Activated CD8-positive, alpha-beta memory T cell treated with anti-CD3 and anti-CD28 coated beads, Interleukin-2, amount 10 ng/mL, durations not matched to agents 7 days and 5 days (primary cell): ENCODE measurements around the gene MCM5. TPM values are rescaled to one million over a fixed set of nuclear protein-coding genes. Genes with fewer than 3 reads are reported as not detected.

Experiments used
- ATAC-seq: fragments of 150-1000 bp; cut with Tn5 transposase; one replicate; pipeline ENCODE4 v1.10.0; 2021; ENCODE audit warnings: moderate library complexity
- CTCF ChIA-PET: fragments of 350-600 bp; sonication (Branson Sonifier 250); formaldehyde crosslinking; loops from one replicate; lab custom pipeline; 2021; ENCODE audit warnings: antibody characterized with exemption; lab: Charles Lee
- DNase-seq: peaks from one replicate; pipeline ENCODE4 v3.0.0-alpha.2; 2020
- H3K27ac Mint-ChIP-seq: one replicate; pipeline ENCODE4 v1.8.0; 2021; ENCODE audit warnings: mild to moderate bottlenecking, mixed read lengths
- H3K27me3 Mint-ChIP-seq: one replicate; pipeline ENCODE4 v1.8.0; 2021; ENCODE audit warnings: mixed read lengths
- H3K36me3 Mint-ChIP-seq: one replicate; pipeline ENCODE4 v1.8.0; 2021; ENCODE audit warnings: mild to moderate bottlenecking, mixed read lengths
- H3K4me1 Mint-ChIP-seq: one replicate; pipeline ENCODE4 v1.8.0; 2021; ENCODE audit warnings: mixed read lengths
- H3K4me3 Mint-ChIP-seq: one replicate; pipeline ENCODE4 v1.8.0; 2021; ENCODE audit warnings: mild to moderate bottlenecking, moderate library complexity, mixed read lengths
- H3K9me3 Mint-ChIP-seq: one replicate; pipeline ENCODE4 v1.8.0; 2022; ENCODE audit warnings: low read depth, mixed read lengths
- total RNA-seq, 2 experiments: library from RNA; stranded (reverse); gene quantifications; one replicate each; pipeline ENCODE4 v1.2.3, GENCODE V29; 2021

The MCM5 gene
- total RNA-seq, 2 experiments from 2014 or later = 271 to 329 TPM

DNA sequence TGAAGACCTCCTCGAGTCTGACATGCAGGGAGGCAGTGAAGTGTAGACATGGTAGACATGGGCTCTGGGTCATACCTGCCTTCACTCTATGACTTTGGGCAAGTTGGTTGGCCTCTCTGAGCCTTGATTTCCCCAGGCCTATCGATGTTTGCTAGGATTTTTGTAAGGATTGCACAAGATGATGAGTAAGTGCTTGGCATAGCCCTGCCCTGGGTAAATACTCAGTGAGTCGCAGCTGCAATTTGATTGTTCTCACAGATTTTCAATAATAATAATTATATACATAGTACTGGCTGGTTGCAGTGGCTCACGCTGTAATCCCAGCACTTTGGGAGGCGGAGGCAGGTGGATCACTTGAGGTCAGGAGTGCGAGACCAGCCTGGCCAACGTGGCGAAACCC, 18.1 kb downstream of the MCM5 start:
- CTCF ChIA-PET = no interaction called here
- no peak for ATAC-seq
- Mint-ChIP-seq H3K4me1 (peaks cover 8% of the 10 kb centered on the region), H3K36me3 (peaks cover 56% of the 10 kb centered on the region), H3K27me3 (no peaks in the 10 kb centered on the region), H3K9me3 (no peaks in the 10 kb centered on the region), H3K27ac (no peak overlapping the region), H3K4me3 (no peak overlapping the region)
- no peak for DNase-seq

DNA sequence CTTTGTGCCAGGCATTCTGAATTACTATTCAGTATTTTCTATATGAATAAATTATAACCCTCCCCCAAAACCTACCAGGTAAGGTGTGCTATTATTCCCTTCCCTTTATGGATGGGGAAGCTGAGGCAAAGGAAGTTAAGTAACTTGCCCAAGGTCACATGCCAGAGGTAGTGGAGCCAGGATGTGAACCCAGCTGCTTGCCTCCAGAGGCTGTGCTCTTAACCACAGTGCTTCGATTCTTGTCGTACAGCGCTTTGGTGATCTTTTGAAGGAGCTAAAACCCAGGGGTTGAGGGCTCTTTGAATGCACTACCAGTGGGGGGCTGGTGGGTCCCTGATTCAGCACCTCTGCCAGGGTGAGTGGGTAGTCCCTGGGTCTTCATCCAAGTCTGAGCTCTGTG, 18.8 kb downstream of the MCM5 start:
- CTCF ChIA-PET = interaction anchor here (1.1 kb wide), 1 partner anchor 164 kb away, joined by 3 read pairs; no protein-coding TSS in a partner anchor
- H3K4me3 Mint-ChIP-seq = no peak overlapping the region
- DNase-seq (no peak), ATAC-seq (peak; percentile 12)
- H3K36me3 Mint-ChIP-seq = peaks cover 53% of the 10 kb centered on the region
- H3K27ac Mint-ChIP-seq = peak overlapping the region; percentile 43
- no peaks in the 10 kb centered on the region for H3K9me3 Mint-ChIP-seq
- peaks cover 8% of the 10 kb centered on the region for H3K4me1 Mint-ChIP-seq
- H3K27me3 Mint-ChIP-seq = no peaks in the 10 kb centered on the region

DNA sequence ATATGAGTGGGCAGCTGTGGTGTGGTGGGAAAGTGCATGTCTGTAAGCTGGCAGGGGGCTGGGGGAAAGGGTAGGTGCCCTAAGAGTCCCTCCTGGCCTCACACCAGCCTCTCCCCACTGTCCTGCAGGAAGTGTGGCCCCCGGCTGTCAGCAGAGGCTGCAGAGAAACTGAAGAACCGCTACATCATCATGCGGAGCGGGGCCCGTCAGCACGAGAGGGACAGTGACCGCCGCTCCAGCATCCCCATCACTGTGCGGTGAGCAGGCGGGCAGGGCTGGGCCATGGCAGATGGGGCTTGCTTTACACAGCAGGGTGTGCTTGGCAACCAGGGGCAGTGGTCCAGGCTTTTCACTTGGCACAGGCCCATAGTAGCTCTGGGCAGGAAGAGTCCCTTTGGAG, 19.8 kb downstream of the MCM5 start:
- no peak overlapping the region for H3K4me3 Mint-ChIP-seq
- CTCF ChIA-PET = interaction anchor here (0.6 kb wide), 1 partner anchor 516 kb away, joined by 3 read pairs; no protein-coding TSS in a partner anchor
- no peaks in the 10 kb centered on the region for H3K9me3 Mint-ChIP-seq
- ATAC-seq = no peak
- H3K36me3 Mint-ChIP-seq = peaks cover 59% of the 10 kb centered on the region
- H3K4me1 Mint-ChIP-seq = peaks cover 9% of the 10 kb centered on the region
- H3K27me3 Mint-ChIP-seq = no peaks in the 10 kb centered on the region
- no peak for DNase-seq
- no peak overlapping the region for H3K27ac Mint-ChIP-seq

DNA sequence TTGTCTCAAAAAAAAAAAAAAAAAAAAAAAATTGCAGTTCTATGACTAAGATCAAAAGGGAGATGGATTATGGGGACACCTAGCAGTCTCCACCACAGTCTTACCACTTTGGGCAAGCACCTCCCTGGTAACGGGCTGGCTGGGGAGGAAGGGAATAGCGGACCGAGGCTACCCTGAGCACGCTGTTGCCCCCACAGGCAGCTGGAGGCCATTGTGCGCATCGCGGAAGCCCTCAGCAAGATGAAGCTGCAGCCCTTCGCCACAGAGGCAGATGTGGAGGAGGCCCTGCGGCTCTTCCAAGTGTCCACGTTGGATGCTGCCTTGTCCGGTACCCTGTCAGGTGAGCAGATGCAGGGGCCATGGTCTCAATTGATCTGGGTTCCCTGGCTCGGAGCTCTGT, 21.2 kb downstream of the MCM5 start:
- H3K9me3 Mint-ChIP-seq = no peaks in the 10 kb centered on the region
- no peak overlapping the region for H3K27ac Mint-ChIP-seq
- ATAC-seq (no peak), DNase-seq (no peak)
- no peaks in the 10 kb centered on the region for H3K27me3 Mint-ChIP-seq
- peaks cover 62% of the 10 kb centered on the region for H3K36me3 Mint-ChIP-seq
- H3K4me1 Mint-ChIP-seq = peaks cover 10% of the 10 kb centered on the region
- CTCF ChIA-PET = interaction anchor here (1.7 kb wide), 1 partner anchor 10 kb away, joined by 6 read pairs; no protein-coding TSS in a partner anchor
- no peak overlapping the region for H3K4me3 Mint-ChIP-seq

DNA sequence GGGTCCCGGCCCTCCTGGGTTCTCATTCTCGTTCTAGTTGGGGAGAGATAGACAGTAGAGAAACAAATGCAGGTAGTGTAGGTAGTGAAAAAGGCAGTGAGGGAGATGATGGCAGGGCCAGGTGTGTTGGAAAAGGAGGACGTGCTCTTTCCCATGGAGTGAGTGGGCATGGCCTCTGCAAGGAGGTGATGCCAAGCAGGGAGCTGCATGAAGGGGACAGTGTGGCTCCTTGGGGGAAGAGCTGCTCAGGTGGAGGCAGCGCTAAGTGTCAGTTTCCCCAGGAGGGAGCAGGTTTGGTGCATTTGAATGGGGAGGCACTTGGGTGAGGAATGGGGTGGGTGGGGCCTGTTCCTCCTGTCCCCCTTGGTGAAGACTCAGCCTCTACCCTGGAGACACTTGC, 22.2 kb downstream of the MCM5 start:
- H3K9me3 Mint-ChIP-seq = no peaks in the 10 kb centered on the region
- H3K27me3 Mint-ChIP-seq = no peaks in the 10 kb centered on the region
- no peak overlapping the region for H3K4me3 Mint-ChIP-seq
- no peak overlapping the region for H3K27ac Mint-ChIP-seq
- H3K36me3 Mint-ChIP-seq = peaks cover 59% of the 10 kb centered on the region
- DNase-seq (no peak), ATAC-seq (no peak)
- H3K4me1 Mint-ChIP-seq = peaks cover 10% of the 10 kb centered on the region
- CTCF ChIA-PET = interaction anchor here (1.7 kb wide), 1 partner anchor 9 kb away, joined by 6 read pairs; no protein-coding TSS in a partner anchor

DNA sequence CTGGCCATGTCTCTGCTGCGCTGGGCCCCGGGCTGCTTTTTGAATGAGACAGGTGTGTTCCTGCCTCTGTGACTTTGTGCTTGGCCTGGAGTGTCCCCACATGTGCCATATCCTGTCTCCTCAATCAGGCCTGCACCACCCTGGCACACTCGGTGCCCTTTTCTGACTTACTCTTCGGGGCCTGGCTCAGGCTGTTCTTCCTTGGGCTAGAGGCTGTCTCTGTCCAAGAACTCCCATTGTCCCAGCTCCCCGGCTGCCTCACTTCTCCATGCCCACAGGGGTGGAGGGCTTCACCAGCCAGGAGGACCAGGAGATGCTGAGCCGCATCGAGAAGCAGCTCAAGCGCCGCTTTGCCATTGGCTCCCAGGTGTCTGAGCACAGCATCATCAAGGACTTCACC, 23.0 kb downstream of the MCM5 start:
- H3K36me3 Mint-ChIP-seq = peaks cover 55% of the 10 kb centered on the region
- CTCF ChIA-PET = no interaction called here
- H3K9me3 Mint-ChIP-seq = no peaks in the 10 kb centered on the region
- no peak overlapping the region for H3K4me3 Mint-ChIP-seq
- ATAC-seq = no peak
- H3K27ac Mint-ChIP-seq = no peak overlapping the region
- H3K4me1 Mint-ChIP-seq = peaks cover 7% of the 10 kb centered on the region
- no peaks in the 10 kb centered on the region for H3K27me3 Mint-ChIP-seq
- DNase-seq = no peak

DNA sequence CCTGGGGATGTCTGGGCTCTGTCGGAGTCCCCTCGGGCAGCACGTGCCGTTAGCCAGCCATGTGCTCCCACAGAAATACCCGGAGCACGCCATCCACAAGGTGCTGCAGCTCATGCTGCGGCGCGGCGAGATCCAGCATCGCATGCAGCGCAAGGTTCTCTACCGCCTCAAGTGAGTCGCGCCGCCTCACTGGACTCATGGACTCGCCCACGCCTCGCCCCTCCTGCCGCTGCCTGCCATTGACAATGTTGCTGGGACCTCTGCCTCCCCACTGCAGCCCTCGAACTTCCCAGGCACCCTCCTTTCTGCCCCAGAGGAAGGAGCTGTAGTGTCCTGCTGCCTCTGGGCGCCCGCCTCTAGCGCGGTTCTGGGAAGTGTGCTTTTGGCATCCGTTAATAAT, 24.1 kb downstream of the MCM5 start:
- peaks cover 56% of the 10 kb centered on the region for H3K36me3 Mint-ChIP-seq
- peaks cover 6% of the 10 kb centered on the region for H3K4me1 Mint-ChIP-seq
- H3K27ac Mint-ChIP-seq = no peak overlapping the region
- H3K27me3 Mint-ChIP-seq = no peaks in the 10 kb centered on the region
- H3K4me3 Mint-ChIP-seq = no peak overlapping the region
- CTCF ChIA-PET = no interaction called here
- DNase-seq (no peak), ATAC-seq (no peak)
- no peaks in the 10 kb centered on the region for H3K9me3 Mint-ChIP-seq

DNA sequence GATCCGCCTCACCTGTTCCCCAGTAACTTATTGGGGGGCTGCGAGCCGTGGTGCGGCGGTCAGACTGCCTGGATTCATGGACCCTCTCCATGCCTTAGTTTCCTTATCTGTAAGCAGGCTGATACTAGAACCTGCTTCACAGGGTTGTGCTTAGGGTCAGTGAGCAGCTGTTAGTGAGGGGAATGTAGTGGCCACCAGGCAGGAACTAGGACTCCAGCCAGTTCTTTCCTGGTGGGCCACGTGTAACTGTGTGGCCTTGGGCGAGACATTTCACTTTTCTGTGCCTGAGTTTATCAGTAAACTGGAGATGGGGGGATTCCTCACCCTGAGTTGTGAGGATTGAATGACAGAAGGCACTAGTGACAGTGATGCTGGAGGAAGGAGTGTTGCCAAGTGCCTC, 24.8 kb downstream of the MCM5 start:
- peaks cover 6% of the 10 kb centered on the region for H3K4me1 Mint-ChIP-seq

DNA sequence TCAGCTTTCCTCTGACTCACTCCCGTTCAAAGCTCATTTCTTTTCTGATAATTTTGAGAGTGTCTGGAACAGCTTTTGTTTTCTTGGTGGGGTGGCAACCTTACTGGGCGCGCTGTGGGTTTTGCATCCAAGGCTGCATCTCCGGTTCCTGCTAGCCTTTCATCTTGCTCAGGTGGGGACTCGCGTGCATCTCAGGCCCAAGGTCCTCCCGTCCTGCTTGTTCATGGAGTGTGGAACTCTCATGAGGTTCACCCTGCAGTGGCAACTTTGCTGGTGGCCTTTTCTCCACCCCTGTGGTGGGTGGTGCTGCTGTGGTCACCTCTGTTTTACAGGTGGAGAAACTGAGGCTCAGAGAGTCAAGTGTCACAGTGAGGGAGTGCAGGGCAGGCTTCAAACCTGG, 25.6 kb downstream of the MCM5 start:
- Mint-ChIP-seq H3K9me3 (no peaks in the 10 kb centered on the region), H3K4me1 (peaks cover 6% of the 10 kb centered on the region), H3K27ac (no peak overlapping the region), H3K4me3 (no peak overlapping the region), H3K36me3 (peaks cover 52% of the 10 kb centered on the region), H3K27me3 (no peaks in the 10 kb centered on the region)
- ATAC-seq (no peak), DNase-seq (no peak)
- CTCF ChIA-PET = no interaction called here

More for the DNA sequence above, 24.8 kb downstream of the MCM5 start:
- no peak overlapping the region for H3K27ac Mint-ChIP-seq
- H3K27me3 Mint-ChIP-seq = no peaks in the 10 kb centered on the region
- peaks cover 53% of the 10 kb centered on the region for H3K36me3 Mint-ChIP-seq
- H3K9me3 Mint-ChIP-seq = no peaks in the 10 kb centered on the region
- CTCF ChIA-PET = no interaction called here
- no peak for DNase-seq
- no peak overlapping the region for H3K4me3 Mint-ChIP-seq
- no peak for ATAC-seq

DNA sequence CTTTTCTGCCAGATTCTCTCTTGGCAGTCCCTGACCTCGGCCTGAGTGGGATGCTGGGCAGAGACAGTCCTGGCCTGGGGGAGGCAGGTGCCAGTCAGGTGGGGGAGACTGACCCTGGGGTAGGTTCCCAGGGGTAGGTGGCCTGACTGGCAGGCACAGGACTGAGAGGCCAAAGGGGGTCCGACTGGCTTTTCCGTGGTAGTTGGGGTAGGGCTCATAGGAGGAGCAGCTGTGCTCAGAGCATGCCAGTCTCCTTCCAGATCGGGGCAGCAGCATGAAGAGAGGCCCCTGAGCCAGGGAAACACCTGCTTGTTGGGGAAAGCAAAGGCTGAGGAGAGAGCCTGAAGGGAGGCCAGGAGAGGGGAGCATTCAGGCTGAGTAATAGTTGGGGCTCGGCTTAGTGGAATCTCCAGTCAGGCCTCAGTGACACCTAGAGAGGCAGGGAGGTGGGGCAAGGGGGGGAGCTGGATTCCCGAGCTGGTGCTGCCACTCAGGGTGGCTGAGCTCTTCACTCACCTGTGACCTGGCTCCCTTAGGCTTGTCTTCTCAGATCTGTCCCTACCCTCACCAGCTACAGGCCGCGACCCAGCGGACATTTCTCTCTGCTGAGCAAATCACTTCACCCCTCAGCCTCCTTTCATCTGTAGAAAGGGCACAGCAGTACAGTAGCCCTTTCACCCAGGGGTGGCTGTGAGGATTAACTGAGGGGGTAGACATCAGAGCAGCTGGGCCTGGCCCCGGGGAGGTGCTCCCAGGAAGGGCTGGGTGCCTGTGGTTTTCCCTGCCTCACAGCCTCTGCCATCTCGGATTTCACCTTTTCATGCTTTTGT, 26.2 kb downstream of the MCM5 start:
- Mint-ChIP-seq H3K4me1 (peaks cover 6% of the 10 kb centered on the region), H3K27ac (peak overlapping the region; percentile 52), H3K36me3 (peaks cover 53% of the 10 kb centered on the region), H3K27me3 (no peaks in the 10 kb centered on the region), H3K4me3 (no peak overlapping the region), H3K9me3 (no peaks in the 10 kb centered on the region)
- DNase-seq (no peak), ATAC-seq (no peak)
- CTCF ChIA-PET = interaction anchor here (0.8 to 1.2 kb wide), 2 partner anchors 23 to 75 kb away, joined by 3 read pairs; no protein-coding TSS in a partner anchor

DNA sequence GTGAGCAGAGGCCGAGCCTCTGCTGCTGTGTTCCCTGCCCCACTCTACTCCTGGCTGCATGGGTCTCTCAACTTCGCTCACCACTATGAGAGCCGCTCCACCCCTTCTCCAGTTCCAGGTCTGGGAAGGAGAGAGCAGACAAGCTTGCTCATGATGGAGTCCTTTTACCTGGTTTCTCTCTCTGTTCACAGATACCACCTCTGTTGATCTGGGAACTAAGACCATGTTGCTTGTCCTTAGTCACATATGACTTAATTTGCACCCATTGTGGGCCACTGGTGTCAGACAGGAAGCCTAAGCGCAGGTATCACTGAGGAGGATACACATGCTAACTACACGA, 26.8 kb downstream of the MCM5 start:
- peaks cover 6% of the 10 kb centered on the region for H3K4me1 Mint-ChIP-seq

DNA sequence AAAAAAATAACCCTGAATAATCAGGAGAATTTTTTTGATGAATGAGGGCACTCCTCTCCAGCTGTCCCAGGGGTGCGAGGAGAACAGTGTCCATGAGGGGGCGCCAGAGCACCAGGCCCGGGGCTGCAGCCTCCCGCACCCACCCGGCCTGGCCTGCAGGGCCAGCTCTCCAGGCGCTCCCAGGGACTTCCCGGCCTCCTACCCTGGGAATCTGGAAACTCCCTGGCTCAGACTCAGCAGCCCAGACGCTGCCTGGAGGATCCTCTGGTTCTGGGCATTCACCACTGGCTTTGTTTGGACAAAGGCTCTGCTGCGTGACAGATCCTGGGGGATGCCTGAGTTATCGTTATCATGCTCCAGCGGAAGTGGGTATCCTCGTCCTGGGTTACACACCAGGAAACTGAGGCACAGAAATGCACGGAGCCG, 31.0 kb downstream of the MCM5 start:
- Mint-ChIP-seq H3K4me3 (no peak overlapping the region), H3K9me3 (no peaks in the 10 kb centered on the region), H3K36me3 (peaks cover 59% of the 10 kb centered on the region), H3K27ac (no peak overlapping the region), H3K4me1 (peaks cover 3% of the 10 kb centered on the region), H3K27me3 (no peaks in the 10 kb centered on the region)
- peak; percentile 53 for ATAC-seq
- peak; percentile 53 for DNase-seq
- CTCF ChIA-PET = interaction anchor here (0.6 to 1.7 kb wide), 6 partner anchors 9 to 153 kb away, joined by 3 to 6 read pairs (median 4); no protein-coding TSS in a partner anchor

More for the DNA sequence above, 26.8 kb downstream of the MCM5 start:
- Mint-ChIP-seq H3K27me3 (no peaks in the 10 kb centered on the region), H3K9me3 (no peaks in the 10 kb centered on the region), H3K27ac (peak overlapping the region; percentile 52), H3K4me3 (no peak overlapping the region), H3K36me3 (peaks cover 55% of the 10 kb centered on the region)
- DNase-seq (no peak), ATAC-seq (no peak)
- CTCF ChIA-PET = interaction anchor here (0.8 to 1.2 kb wide), 2 partner anchors 24 to 76 kb away, joined by 3 read pairs; no protein-coding TSS in a partner anchor

DNA sequence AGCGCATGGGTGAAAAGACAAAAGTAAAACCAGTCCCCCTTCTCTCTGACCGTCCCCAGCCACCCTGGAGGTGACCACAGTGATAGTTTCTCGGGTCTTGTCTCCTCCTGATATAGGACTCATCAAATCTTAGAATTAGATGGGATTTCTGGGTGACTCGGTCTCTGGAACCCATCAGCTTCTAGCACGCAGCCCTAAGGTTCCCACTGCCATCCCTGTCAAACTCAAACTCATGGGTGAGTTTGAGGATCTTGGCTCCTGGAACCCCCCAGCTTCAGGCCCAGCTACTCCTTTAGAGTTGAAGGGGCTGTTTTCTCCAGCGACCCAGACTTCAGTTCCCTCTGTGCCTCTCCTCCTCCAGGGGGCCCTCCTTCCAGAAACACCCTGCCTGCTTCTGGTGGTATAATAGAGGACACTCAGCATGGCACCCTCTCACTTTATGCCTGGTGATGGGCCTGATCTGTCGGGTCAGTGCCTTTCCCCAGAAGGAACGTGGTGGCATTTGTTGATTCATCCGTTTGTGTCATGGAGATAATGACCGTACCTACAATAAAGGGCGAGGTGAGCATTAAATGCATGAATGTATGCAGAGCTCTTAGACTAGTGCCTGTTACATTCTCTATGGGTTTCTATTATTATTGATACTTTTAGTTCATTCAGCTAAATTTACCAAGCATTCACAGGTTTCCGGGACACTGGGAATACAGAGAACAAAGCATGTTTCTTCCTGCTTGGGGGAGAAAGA, 31.7 kb downstream of the MCM5 start:
- Mint-ChIP-seq H3K27me3 (no peaks in the 10 kb centered on the region), H3K9me3 (no peaks in the 10 kb centered on the region), H3K4me3 (no peak overlapping the region), H3K27ac (no peak overlapping the region), H3K4me1 (peaks cover 2% of the 10 kb centered on the region), H3K36me3 (peaks cover 60% of the 10 kb centered on the region)
- ATAC-seq (no peak), DNase-seq (no peak)
- CTCF ChIA-PET = no interaction called here
